ENCODE results near the gene C5orf15.
"Not testable (repeated sequence)": the region's sequence is repeated elsewhere in the genome, so short reads cannot be mapped to it uniquely, and the experiment has no call there.

The C5orf15 gene

GRCh38 chr5:133937628-133938027, 30.8 kb downstream of the C5orf15 start:
- not testable (repeated sequence) for DNase-seq (ENCODE audit: low spot score)

DNA sequence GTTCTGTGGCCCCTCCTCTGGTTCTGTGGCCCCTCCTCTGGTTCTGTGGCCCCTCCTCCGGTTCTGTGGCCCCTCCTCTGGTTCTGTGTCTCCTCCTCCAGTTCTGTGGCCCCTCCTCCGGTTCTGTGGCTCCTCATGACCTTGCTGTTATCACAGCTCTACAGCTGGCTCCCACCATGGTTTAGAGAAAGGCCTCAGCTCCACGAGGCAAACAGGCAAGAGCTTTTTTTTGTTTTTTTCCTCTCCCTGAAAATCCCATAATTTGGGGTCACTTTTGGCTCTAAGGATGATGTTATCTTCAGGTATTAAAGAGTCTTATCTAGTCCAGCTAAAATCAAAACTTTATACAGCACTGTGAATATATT, 31.8 kb downstream of the C5orf15 start:
- DNase-seq (ENCODE audit: low spot score): no peak

GRCh38 chr5:133935991-133936650, 32.3 kb downstream of the C5orf15 start:
- DNase-seq (ENCODE audit: low spot score): not testable (repeated sequence)

GRCh38 chr5:133935667-133935940, 32.8 kb downstream of the C5orf15 start:
- DNase-seq (ENCODE audit: low spot score): no peak

- DNase-seq (ENCODE audit: low spot score): peak; percentile 84
Measured at GRCh38 chr5:133934822-133935666, 33.4 kb downstream of the C5orf15 start.

DNA sequence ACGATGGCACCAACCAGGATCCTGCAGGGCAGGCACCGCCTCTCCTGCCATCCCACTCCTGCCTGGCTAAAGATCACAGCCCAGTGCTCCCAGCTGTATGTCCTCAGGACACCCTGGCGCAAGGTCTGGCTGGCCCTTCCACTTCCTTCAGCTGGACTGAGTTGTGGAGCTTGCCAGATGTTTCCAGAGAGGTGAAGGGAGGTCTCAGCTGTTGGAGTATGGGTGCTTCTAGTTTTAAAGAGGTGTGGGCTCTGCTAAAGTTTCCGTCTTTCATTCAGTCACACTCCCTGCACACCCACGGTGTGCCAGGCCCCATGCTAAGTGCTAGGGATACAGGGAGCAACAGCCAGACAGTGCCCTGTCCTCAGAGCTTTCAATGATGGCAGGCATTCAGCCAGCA, 34.1 kb downstream of the C5orf15 start:
- DNase-seq (ENCODE audit: low spot score): no peak

GRCh38 chr5:133933670-133934295, 34.6 kb downstream of the C5orf15 start:
- no peak for DNase-seq (ENCODE audit: low spot score)

- no peak for DNase-seq (ENCODE audit: low spot score)
Measured at GRCh38 chr5:133933169-133933509, 35.3 kb downstream of the C5orf15 start.

DNA sequence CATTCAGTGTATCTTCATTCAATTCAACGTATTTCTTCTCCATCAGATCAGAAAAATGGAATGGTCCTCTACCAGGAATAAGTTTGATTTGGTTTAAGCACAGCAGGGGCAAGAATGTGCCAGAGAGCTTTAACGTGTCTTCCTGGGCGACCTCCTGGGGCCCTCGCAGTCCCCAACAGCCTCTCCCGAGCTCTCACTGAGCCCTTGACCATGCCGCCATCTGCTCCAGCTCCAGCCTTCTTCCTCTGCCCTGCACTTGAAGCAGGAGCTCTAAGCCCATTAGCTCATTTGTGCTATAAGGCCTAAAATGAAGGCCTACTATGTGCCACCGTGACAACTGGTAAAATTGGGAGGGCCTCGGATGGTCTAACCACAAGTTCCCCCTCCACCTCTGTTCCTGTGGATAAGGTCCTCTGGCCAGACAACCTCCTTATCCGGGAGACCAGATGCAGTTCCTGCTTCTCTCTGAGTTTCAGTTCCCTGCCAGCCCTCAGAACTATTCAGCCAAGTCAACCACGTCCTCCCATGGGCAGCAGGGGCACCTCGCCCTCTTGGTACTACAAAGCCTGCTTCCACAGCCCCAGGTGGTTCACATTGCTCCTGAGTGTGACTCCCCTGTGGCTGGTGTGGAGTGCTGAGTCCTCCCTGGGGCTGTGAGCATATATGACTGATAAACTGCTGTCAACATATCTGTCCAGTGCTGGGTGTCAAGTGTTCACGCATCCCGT, 35.8 kb downstream of the C5orf15 start:
- DNase-seq (ENCODE audit: low spot score): peak; percentile 71

DNA sequence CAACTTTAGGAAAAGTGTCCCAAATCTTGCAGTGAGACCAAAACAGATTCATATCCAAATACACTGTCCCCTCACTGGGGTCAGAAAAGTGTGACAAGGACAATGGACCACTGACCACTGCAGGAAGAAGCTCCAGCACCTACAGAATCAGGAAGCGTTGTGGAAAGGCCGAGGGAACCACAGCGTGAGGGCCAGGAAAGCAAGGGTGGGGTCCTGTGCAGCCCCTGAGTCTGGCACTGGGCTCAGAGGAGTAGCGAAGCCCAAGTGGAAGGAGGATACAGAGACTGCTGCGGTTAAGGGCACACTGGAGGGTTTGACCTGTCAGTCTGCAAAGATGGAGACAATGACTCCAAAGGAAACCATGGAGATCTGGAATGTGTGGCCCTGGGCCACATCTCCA, 36.9 kb downstream of the C5orf15 start:
- no peak for DNase-seq (ENCODE audit: low spot score)

GRCh38 chr5:133930813-133931090, 37.7 kb downstream of the C5orf15 start:
- no peak for DNase-seq (ENCODE audit: low spot score)

DNA sequence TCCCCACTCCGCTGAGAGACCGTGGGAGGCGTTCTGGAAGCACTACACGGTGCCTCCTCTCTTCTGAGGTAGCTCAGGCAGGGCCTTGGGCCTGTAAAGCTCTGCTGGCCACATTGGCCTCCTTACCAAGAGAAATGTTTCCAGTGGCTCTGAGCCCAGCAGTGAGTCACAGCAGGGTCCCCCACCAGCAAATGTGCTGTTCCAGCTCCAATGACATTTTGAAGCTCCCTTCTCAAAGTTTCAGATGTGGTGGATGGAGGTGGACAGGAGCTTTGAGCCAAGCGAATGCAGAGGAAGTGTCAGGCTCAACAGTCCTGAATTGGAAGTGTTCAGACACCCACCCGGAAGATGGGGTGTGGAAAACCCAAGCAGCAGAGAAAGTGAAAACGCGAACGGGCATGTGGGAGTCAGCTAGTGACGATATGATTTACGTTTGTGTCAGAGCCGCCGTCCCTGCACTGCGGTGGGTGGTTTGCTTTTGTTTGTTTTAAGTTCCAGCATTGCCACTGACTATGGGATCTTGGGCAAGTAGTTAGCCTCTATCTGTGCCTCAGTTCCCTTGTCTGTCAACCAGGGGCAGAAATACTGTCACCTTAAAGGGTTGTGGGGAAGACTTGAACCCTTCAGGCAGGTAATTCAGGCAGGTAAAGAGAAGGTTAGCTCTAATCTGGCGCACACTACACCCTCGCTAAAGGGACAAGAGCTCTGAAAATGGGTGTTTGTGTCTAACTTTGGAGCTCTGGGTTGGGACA, 38.2 kb downstream of the C5orf15 start:
- DNase-seq (ENCODE audit: low spot score): no peak

GRCh38 chr5:133928587-133929393, 39.6 kb downstream of the C5orf15 start:
- DNase-seq (ENCODE audit: low spot score): no peak

DNA sequence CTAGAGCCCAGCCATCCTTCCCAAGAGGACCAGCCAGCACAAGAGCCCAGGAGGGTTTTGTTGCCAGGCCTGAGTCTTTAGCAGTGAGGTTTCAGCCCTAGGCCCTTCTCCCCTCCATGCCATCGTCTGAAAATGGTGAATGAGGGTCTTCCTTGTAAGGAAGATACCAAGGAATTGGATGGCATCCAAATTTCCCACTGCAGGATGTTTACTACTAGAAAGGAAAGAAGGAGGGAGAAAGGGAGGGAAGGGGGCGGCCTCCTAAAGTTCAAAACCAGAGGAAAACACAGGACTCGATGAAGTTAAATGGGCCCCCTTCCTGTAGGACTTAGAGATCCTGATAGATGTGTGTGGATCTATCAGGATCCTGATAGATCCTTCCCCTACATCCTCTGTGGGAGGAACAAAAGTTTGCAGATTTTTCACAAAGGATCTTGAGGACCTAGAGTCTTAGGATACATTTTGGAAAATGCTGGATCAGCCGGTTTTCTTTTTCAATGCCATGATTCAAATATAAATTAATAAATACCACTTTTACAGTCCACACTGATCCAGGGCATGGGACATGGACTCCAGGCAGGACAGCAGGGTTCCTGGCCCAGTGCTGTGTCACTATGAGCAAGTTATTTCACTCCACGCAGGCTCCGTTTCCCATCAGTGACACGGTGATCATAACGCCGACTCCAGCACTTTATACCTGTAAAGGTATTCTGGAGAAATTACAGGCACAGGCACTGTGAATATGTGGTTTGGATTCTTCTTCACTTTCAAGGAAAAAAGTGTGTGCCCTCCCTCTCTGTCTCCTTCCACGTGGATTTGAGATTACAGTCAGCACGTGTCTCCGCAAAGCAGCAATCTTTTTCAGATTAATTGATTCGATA, 40.9 kb downstream of the C5orf15 start:
- DNase-seq (ENCODE audit: low spot score): no peak

- no peak for DNase-seq (ENCODE audit: low spot score)
Measured at GRCh38 chr5:133926489-133927299, 41.7 kb downstream of the C5orf15 start.

- DNase-seq (ENCODE audit: low spot score): no peak
Measured at GRCh38 chr5:133925866-133926488, 42.4 kb downstream of the C5orf15 start.

DNA sequence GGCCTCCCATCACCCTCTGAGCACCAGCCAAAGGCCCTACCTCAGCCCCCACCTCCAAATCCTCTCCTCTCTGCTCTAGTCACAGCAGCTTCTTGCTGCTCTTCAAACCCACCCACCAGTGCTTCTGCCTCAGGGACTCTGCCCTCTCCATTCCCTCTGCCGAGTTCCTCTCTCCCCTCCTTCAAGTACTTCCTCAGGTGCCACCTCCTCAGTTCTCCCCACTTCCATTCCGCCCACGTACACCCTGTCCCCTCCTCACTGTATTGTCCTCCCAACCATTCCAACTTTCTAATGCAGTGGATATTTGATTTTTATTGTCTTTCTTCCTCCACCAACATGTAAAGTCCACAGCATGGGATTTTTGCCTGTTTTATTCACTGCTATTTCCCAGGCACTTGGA, 43.2 kb downstream of the C5orf15 start:
- no peak for DNase-seq (ENCODE audit: low spot score)

DNA sequence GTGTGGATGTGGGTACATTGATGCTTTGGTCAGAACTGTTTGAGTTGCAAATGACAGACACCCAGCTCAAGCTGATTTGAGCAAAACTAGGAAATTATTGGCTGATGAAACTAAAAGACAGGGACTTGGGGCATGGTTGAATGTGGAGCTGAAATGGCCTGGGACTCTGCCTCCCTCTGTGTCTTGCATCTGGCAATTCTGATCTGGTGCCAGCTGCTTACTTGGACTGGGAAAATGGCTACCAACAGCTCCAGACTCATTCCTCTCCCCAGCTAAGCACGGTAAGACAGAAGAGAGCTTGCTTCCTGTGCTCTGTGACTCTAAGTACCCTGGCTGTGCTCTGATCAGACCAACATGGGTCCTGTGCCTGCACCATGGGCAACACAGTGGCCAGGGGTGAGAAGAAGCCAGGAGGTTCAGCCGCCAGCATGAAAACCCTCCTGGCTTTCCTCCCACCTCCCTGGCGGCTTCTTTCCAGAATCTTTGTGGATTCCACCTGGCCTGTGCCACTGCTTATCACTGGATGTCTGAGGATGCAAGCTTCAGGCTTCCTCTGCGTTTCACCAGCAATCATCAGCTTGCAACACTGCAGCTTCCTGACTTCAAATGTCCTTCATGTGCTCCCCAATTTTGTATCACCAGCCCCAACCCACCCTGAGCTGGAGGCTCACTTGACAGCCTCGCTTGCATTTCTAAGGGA, 44.1 kb downstream of the C5orf15 start:
- DNase-seq (ENCODE audit: low spot score): no peak

GRCh38 chr5:133921979-133922378, 46.4 kb downstream of the C5orf15 start:
- no peak for DNase-seq (ENCODE audit: low spot score)
